Stimulated activated naive CD4-positive, alpha-beta T cell (primary cell): ENCODE data around the gene TSPY4.
"Not testable (repeated sequence)": the region's sequence is repeated elsewhere in the genome, so short reads cannot be mapped to it uniquely, and the experiment has no call there.

ENCODE experiments used
- DNase-seq, 6 experiments: peaks; one replicate each; lab custom pipeline; 2025; lab: John Stamatoyannopoulos, UW

TSPY4 gene

GRCh38 chrY:9337164-9337563, at the start of gene TSPY4:
TSPY4 (plus strand) TSS chrY:9337464; CDS start chrY:9337510, 46 bp downstream.
- not testable (repeated sequence) for DNase-seq

- DNase-seq: no peak
Observed at GRCh38 chrY:9320996-9321395, 16.3 kb upstream of the TSPY4 start.

- not testable (repeated sequence) for DNase-seq
Observed at GRCh38 chrY:9357497-9357896, 20.2 kb downstream of the TSPY4 start, which contains the start of gene TSPY8. TSPY8 (plus strand) TSS chrY:9357797; CDS start chrY:9357843, 46 bp downstream.
